DMS 273 (cell line): ENCODE results near the gene SORL1.

ENCODE experiments used
- DNase-seq: peaks from one replicate; lab custom pipeline; 2025; ENCODE audit not compliant: unreplicated experiment; lab: John Stamatoyannopoulos, UW

SORL1 gene

DNA sequence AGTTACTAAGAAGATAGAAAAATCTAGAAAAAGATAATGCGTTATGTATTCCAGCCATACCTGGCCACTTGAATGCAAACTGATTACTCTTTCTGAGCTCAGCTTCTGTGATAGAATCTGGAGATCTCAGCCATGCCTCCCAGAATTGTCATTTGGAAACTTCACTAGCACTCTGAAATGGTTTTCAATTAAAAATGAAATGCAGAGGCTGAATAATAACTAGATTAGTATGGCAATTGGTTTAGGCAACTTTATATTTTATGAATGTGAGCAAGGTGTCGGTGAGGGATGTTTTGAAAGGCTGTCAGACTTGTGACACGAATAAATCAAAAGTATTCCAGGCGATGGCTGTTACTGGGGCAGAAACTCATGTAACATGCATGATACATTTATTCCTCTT, 129.5 kb downstream of the SORL1 start:
- DNase-seq, result no peak

- DNase-seq, result no peak
Measured at GRCh38 chr11:121582296-121582695, 130.2 kb downstream of the SORL1 start.

DNA sequence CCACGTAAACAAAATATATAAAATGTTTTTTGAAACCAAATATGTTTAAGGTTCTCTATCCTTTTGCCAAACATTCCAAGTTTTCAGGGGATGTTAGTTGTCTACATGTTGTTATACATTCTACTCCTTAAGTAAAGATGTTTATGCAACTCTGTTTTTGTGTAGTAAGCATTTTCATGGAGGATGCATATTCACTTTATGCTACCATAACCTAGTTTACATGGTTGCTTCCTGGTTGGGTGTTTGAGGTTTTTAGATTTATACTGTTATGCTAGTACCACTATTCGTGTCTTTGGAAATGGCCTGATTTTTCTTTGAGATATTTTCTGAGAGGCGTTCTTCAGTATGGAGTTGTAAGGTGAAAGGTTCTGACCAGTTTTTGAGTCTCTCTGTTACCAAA, 131.7 kb downstream of the SORL1 start:
- DNase-seq, result no peak

DNA sequence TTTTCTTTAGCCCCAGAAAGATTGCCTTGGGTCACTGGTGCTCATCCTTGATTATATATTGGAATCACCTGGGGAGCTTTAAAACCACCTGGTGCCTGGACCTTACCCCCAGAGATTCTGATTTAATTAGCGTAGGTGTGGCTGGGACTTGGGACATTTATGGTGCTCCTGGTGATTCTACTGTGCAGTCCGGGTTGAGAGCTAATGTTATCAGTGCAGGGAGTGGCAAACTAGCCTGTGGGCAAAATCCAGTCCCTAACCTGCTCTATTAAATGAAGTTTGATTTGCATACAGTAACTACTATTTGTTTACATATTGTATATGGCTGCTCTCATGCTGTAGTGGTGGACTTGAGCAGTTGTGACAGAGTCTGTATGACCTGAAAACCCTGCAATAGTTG, 134.6 kb downstream of the SORL1 start:
- no peak for DNase-seq

- no peak for DNase-seq
Measured at GRCh38 chr11:121587182-121587581, 135.1 kb downstream of the SORL1 start.

DNA sequence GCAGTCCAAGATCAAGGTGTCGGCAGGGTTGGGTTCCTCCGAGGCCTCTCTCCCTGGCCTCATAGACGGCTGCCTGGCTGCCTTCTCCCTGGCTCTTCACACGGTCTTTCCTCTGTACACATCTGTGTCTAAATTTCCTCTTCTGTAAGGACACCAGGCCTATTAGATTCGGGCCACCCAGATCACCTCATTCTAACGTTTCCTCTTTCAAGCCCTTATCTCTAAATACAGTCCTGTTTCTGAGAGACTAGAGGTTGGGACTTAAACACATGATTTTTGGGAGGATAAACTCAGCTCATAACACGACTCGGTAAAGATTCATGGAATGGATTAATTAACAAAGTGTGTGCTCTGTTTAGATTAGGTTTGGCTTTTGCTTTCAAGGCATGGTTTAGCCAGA, 136.6 kb downstream of the SORL1 start:
- DNase-seq, result no peak

- no peak for DNase-seq
Measured at GRCh38 chr11:121589946-121590537, 137.9 kb downstream of the SORL1 start.

- no peak for DNase-seq
Measured at GRCh38 chr11:121590772-121591404, 138.8 kb downstream of the SORL1 start.

GRCh38 chr11:121591405-121592033, 139.4 kb downstream of the SORL1 start:
- peak; percentile 85 for DNase-seq

GRCh38 chr11:121592708-121593107, 140.6 kb downstream of the SORL1 start:
- no peak for DNase-seq

DNA sequence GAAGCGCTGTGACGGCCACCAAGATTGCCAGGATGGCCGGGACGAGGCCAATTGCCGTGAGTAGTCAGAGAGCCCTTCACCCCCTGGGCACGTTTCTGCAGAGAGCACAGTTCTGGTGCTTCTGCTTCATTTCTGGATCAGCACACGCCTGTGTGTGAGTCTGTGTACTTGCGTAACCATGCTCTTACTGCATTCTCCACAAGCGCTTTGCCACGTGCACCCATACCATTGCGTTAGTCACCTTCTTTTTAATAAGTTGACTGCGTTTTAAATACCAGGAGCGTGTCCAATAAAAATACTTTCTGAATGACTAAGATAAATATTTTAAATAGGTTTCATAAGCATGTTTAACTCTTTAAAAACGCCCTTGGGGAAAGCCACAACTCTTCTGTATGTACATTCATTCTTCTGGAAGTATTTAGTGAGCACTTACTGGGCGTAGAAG, 143.6 kb downstream of the SORL1 start:
- no peak for DNase-seq

DNA sequence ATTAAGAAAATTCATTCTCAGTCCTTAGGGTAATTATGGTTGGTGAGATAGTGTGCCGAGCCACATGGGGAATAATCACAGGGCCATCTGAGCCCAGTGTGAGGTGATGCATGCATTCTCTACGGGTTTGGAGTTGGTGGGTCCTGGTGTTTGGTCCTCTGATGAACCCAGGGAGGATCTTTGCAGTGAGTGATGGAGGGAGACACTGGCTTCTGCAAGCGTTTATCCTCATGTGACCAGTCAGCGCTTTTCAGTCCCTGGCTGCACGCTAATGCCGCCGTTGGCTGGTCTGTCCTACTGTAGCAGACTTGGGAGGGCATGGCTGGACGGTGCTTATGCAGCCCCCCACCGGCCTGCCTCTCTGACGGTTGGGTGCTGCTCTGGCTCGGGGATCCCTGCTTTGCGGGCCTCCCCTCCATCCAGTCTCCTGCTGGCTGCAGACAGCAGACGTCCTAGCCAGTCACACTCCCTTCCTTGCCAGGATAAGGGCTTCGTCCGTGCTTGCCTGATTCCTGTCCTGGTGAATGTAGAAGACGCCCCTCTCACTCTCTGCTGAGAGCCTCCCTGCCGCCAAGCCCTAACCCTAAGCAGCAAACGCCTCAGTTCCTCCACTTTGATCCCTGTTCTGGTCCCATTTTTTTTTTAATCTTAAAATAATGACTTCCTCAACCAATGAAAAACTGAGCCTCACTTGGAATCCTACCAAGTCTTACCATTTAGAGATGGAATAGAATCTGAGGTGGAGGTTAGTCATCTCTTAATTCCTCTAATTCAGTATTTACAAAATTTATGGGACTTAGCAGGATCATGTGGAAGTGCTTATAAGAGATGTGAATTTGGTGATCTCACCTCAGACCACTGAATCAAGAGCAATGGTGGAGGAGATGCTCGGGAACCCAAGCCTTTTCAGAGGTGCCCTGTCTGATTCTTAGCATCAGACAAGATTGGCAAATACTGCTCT, 144.4 kb downstream of the SORL1 start:
- no peak for DNase-seq

DNA sequence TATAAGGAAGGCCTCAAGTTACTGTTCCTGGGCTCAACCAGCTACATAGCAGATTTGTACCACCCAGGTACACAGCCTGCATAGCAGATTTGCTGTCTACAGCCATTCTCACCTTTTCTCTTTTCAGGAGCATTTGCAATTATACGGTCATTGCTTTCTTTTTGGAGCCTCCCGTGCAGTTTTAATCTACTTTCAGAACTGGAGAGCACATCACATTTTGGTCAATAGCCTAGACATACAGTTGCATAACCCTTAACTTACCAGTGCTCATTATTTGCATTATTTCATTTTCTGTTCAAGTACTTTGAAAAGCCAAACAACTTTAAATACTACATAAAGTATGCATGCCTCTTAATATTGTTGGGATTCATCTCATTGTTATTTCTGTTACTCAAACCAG, 151.2 kb downstream of the SORL1 start:
- DNase-seq, result no peak

DNA sequence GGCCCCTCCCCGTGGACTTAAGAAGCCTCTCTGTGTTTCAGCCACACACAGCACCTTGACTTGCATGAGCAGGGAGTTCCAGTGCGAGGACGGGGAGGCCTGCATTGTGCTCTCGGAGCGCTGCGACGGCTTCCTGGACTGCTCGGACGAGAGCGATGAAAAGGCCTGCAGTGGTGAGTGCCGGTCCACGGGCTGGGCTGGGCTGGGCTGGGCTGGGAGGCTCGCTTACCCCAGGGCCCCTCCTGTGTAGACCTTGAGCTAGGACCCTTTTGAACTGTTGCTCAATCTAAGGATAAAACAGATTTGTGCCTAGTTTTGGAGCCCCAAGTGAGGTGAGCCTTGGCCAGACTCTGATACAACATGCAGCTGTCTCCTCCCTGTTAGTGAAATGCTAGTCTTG, 152.0 kb downstream of the SORL1 start:
- DNase-seq, result no peak

- DNase-seq, result no peak
Measured at GRCh38 chr11:121606354-121606753, 154.2 kb downstream of the SORL1 start.

GRCh38 chr11:121607341-121607740, 155.2 kb downstream of the SORL1 start:
- DNase-seq, result no peak

- DNase-seq, result no peak
Measured at GRCh38 chr11:121608545-121609098, 156.5 kb downstream of the SORL1 start.

DNA sequence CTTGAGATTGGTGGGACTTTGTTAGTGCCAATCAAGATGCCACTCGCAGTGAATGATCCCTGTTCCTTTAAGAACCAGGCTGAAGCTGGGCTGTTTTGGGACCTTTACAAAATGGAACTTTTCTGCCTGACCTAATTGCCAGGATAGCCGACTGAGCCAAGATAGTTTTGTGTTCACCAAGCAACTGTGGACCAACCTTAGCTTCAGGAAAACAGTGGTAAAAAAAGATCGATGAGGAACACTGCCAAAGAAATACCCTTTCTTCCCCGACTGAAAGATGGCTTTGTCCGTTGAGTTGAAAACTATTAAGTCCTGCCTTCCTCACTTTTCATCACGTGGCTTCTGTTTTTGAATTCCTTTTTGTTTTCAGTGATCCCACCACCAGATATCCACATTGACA, 158.6 kb downstream of the SORL1 start:
- no peak for DNase-seq

- no peak for DNase-seq
Measured at GRCh38 chr11:121611242-121611641, 159.1 kb downstream of the SORL1 start.

- DNase-seq, result no peak
Measured at GRCh38 chr11:121613724-121614123, 161.6 kb downstream of the SORL1 start.

DNA sequence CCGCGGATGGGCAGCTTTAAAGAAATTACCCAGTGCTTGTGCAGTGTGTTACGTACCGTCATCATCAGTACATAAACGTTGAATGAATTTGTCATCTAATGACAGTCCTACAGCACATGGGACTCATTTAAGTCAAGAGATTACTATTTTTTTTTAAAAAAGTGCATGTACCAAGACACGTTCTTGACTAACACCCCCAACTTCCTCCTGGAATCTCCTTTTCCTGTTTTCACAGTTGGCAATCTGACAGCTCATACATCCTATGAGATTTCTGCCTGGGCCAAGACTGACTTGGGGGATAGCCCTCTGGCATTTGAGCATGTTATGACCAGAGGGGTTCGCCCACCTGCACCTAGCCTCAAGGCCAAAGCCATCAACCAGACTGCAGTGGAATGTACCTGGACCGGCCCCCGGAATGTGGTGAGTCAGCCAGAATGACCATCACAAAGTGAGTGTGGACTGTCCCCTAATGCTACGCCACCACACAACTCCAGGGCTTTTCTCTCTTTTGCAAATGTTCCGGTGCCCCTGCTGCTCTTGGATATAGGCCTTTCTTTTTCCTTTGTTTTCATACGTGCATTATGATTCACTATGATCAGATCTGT, 162.6 kb downstream of the SORL1 start:
- no peak for DNase-seq
